OCI-M1 (cell line): ENCODE results near the gene YARS2.

Experiments used
- DNase-seq: peaks from one replicate; lab custom pipeline; 2025; lab: John Stamatoyannopoulos, UW

YARS2 gene

GRCh38 chr12:32755654-32756475, at the start of gene YARS2:
TSS of gene YARS2 (minus strand) at chr12:32755897. CDS start at chr12:32755874, 23 bp downstream.
- DNase-seq = peak; percentile 98

- no peak for DNase-seq
Observed at GRCh38 chr12:32804301-32804700, 48.6 kb upstream of the YARS2 start.

GRCh38 chr12:32801269-32801980, 45.7 kb upstream of the YARS2 start:
- no peak for DNase-seq

DNA sequence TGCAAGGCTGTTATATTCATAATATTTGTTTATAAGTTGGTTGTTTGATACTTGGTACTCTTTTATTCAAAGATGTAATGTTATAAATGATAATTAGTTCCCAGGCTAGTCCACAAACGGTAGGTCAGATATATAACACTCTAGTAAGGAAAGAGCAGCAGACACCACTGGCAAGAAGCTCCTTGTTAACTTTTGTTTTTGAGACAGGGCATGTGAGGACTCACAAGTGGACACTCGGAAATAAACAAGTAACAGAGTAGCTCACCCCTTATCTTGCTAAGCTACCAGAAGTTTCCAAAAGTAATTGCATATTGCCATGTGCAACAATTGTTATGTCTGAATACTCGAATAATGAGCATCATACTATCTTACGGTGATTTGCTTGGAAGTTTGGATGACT, 38.6 kb upstream of the YARS2 start:
- no peak for DNase-seq

- no peak for DNase-seq
Observed at GRCh38 chr12:32789916-32790315, 34.2 kb upstream of the YARS2 start.

GRCh38 chr12:32789446-32789845, 33.7 kb upstream of the YARS2 start:
- DNase-seq = no peak

- no peak for DNase-seq
Observed at GRCh38 chr12:32788405-32788804, 32.7 kb upstream of the YARS2 start.

- no peak for DNase-seq
Observed at GRCh38 chr12:32785557-32785956, 29.9 kb upstream of the YARS2 start.

GRCh38 chr12:32783029-32783428, 27.3 kb upstream of the YARS2 start:
- no peak for DNase-seq

DNA sequence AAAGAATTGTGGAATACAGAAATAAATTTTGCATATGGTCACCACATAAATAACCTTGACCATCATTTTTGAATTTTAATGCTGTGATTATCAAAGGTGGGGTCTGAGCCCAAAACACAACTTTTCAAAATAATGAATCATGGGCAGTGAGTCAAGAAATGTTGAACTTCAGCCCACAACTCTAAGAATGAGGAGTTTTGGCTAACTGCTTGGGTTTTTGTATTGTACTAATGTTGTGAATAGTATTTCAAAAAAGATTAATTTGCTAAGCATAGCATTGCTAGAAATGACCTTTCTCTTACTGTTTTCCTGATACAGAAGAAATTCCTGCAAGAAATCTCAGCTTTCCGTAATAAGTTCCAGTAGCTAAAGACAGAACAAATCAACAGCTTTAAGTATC, 24.4 kb upstream of the YARS2 start:
- DNase-seq = no peak

DNA sequence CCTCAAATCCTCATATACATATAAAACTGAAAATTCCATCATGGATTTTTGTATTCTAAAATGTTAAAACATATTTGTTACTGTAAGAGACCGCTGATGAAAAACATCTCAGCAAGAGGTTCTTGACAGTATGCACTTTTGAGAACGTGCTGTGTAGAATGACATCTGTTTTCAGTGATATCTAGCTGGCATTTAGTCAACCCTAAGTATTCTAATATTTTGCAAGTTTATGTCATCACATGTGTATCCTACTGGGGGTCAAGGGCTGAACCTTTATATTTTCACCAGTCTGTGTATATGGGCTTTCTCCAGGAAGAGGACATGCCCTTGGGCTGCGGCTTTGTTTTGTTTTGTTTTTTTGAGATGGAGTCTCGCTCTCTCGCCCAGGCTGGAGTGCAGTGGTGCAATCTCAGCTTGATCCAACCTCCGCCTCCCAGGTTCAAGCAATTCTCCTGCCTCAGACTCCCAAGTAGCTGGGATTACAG, 22.0 kb upstream of the YARS2 start:
- DNase-seq = no peak

- DNase-seq = no peak
Observed at GRCh38 chr12:32777159-32777558, 21.5 kb upstream of the YARS2 start.

GRCh38 chr12:32776258-32776657, 20.6 kb upstream of the YARS2 start:
- DNase-seq = no peak

- peak; percentile 38 for DNase-seq
Observed at GRCh38 chr12:32773691-32774090, 18.0 kb upstream of the YARS2 start.

GRCh38 chr12:32770141-32770540, 14.4 kb upstream of the YARS2 start:
- no peak for DNase-seq

DNA sequence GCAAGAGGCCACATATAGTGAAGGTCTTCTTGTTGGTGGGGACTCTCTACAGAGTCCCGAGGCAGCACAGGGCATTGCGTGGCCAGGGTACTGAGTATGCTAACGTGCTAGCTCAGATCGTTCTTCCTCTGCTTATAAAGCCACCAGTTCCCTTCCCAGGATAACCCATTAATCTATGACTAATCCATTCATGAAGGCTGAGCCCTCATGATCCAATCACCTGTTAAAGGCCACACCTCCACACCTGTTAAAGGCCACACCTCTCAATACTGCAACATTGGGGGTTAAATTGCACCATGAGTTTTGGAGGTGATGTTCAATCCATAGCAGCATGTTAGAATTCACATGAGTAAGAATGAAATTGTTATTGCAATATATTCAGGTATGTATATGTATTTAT, 12.8 kb upstream of the YARS2 start:
- DNase-seq = no peak

GRCh38 chr12:32765906-32766305, 10.2 kb upstream of the YARS2 start:
- no peak for DNase-seq

GRCh38 chr12:32761716-32762115, 6.0 kb upstream of the YARS2 start:
- DNase-seq = peak; percentile 91

DNA sequence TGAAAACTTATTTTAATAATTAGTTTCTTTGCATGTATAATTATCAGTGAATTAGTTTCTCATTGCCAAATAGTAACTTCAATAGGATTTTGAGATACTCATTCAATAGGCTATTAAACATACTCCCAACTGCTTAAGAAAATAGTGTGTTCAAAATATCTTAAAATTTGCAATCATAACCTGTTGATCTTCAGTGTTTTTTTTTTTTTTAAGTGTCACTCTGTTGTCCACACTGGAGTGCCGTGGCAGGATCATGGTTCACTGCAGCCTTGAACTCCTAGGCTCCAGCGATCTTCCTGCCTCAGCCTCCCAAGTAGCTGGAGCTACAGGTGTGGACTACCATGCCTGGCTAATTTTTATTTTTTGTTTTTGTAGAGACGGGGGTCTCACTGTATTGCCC, 1.5 kb upstream of the YARS2 start:
- DNase-seq = no peak

GRCh38 chr12:32756476-32757066, 874 bp upstream of the YARS2 start:
- no peak for DNase-seq

DNA sequence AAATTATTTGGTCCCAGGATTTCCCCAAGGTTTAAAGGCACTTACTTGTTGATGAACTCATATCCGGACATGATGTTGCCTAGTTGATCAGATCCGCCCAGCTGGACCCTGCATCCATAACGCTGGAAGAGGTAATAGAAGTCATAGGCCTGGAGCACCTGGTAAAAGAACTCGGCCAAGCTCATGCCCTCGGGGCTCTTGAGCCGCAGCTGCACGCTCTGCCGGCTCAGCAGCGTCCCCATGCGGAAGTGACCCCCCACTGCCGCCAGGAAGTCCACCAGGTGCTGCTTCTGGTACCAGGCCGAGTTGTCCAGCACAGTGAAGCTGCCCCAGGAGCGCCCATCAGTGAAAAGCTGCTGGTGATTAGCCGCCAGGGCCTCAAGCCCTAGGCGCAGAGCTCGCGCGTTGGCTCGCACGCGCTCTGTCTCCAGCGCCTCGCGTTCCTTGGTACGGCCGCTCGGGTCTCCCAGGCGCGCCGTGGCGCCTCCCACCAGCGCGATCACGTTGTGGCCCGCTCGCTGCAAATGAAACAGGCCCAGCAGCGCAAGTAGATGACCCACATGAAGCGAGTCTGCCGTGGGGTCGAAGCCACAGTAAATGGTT, 545 bp downstream of the YARS2 start:
- peak; percentile 92 for DNase-seq

DNA sequence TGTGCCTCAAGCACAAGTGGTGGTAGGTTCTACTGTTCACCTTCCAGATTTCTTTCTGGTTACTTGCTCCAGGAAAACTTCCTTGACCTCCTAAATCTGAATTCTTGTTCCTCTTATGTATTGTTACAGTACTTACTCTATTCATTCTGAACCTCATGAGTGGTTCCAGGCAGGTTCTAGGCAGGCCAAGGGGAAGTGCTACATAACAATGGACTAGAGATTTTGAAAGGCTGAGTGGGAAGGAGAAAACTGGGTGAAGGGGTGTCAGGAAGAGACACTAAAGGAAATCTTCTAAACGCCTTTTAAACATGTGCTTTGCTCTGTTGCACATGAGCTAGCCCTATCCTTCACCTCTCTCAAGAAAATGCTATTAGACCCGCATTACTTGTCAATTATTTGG, 1.6 kb downstream of the YARS2 start:
- peak; percentile 54 for DNase-seq

DNA sequence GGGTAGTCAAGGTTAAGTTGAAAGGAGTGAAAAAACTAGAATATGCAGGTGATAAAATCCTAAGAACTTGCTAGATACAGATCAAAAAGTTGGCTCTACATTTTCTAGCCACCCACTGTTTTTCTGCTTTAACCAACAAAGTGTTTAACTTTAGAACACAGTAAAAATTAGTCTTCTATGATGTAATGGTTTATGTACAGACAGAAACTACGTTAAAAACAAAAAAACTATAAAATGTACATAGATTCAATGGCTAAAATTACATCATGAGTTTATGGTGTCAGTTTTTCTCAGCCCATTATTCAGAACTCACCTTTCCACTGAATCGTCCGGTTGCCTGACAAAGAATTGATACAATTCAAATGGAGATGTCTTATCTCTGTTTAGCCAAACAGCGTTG, 2.1 kb downstream of the YARS2 start:
- no peak for DNase-seq
